ENCODE measurements around the gene ZER1. TPM values are rescaled to one million over a fixed set of nuclear protein-coding genes. Genes with fewer than 3 reads are reported as not detected.

Gene ZER1
- total RNA-seq, result 15.8 and 16.6 TPM in 2 replicates

DNA sequence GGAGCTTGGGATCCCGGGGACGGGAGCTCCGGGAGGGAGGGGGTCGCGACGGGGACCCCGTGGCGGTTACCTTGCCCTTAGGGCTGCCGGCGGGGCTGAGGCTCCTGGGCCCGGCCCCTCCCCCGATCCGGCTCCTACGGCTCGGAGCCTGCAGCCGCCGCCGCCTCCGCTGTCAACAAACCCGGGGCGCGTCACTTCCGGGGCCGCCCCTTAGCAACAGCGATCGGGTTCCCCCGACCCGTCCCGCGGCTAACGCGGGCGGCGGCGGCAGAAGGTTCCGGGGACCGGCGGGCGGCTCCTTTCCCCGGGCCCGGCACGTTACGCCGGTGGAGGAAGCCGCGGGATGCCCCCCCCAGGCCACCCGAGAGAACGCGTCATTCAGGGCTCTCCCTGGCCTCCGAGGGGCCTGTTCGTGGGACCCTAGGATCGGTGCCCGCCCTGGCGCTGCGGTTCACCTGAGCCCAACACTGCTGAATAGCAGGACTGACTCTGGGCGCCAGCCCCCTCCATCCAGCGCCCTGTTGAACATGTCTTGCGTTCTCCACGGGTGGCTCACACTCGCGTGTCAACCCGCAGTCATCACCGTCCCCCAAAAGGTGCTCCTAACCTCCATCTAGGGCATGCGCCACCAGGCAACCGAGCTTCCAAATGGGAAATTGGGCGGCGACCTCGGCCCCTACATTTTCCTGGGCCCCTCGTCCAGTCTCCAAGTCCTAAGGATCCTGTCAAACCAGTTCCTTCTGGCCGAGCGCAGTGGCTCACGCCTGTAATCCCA, at the start of gene ZER1:
Gene ZER1, minus strand, starts transcription at position 183 of the 775 bp plus-strand sequence. CDS start 16,362 bp downstream, outside the sequence.

GRCh38 chr9:128818099-128818838, 46.5 kb upstream of the ZER1 start, which contains the start of gene ENDOG:
TSS of gene ENDOG (plus strand) at chr9:128818500. CDS start at chr9:128818685, 185 bp downstream.

DNA sequence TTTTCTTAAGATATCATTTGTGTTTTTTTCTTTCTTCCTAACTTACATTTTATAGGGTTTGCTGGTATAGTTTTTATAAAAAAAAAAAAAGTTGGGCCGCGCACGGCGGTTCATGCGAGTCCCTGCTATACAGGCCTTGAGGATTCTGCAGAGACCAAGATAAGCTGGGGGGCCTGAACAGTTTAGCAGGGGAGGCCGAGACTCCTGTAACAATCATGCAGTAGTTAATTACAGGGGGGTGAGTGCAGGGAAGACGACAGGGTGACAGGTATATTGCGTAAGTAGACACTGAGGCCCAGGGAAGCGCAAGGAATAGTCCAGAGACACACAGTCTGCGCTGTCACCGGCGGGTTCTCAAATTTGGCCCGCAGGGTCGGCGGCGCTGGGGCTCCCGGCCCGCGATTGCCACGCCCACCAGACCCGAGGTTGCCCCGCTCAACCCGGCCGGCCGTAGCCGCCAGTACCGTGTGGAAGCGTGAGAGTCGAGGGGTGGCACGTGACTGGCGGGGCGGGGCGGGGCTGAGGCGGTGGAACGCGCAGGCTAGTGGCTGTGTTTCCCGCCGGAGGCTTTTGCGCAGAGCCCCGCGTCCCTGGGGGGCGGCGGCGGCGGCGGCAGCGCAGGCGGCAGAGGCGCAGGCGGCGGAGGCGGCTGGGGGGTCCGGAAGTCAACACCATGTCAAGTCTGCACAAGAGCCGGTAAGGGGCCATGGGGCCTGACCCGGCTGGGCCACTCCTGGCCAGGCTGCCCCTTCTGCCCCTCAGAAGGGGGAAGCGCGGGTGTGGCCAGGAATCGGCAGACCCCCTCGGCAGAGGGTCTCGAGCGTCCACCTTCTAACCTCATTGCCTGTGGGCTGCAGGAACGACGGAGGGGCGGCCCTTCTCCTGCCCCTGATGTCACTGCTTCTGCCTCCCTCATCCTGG, 15.2 kb upstream of the ZER1 start, which contains the start of gene TBC1D13:
Gene TBC1D13, plus strand, starts transcription at position 573 of the 921 bp plus-strand sequence. Its CDS starts 101 bp downstream, at position 674.

DNA sequence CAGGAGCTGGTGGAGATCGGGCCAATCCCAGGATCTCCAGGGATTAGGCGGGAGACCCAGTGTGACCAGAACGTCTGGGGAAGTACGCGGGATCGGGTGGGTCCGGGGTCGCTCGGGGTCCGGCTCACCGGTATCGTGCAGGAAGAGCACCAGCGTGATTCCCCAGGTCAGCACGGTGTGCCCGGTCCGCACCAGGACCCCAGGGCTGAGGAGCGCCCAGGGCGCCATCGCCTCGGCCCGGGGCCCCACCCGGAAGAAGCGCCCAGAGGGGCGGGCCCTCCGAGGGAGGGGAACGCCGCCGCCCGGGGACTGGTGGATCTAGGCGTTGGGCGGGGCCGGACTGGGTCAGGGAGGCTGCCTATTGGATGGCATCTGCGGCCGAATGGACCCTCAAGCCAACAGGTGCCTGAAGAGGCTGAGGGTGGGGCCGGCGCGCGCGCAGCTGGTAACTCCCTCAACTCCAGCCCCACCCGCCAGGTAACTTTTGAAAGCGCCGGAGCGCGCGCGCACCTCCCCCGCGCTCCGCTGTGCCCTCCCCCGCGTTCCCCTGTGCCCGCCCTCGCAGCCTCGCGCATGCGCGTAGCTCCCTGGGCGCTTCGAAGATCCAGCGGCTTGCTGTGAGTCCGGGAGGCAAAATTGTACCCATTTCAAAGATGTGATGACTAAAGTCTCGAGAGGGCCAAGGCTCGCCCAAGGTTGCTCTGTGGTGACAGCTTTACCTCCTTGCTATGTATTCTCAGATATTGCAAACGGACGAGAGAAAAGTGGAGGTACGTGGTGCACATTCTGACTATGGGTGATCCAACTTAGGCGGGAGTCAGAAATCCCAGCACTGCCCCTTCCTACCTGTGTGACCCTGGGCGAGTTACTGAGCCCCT, 47.6 kb downstream of the ZER1 start, which contains the start of gene ZDHHC12:
Gene ZDHHC12, minus strand, starts transcription at position 262 of the 878 bp plus-strand sequence. Its CDS starts 34 bp downstream, at position 228.

GRCh38 chr9:128702445-128702948, 69.2 kb downstream of the ZER1 start, which contains the start of gene PKN3:
TSS of gene PKN3 (plus strand) at chr9:128702503. CDS start at chr9:128702916, 413 bp downstream.

DNA sequence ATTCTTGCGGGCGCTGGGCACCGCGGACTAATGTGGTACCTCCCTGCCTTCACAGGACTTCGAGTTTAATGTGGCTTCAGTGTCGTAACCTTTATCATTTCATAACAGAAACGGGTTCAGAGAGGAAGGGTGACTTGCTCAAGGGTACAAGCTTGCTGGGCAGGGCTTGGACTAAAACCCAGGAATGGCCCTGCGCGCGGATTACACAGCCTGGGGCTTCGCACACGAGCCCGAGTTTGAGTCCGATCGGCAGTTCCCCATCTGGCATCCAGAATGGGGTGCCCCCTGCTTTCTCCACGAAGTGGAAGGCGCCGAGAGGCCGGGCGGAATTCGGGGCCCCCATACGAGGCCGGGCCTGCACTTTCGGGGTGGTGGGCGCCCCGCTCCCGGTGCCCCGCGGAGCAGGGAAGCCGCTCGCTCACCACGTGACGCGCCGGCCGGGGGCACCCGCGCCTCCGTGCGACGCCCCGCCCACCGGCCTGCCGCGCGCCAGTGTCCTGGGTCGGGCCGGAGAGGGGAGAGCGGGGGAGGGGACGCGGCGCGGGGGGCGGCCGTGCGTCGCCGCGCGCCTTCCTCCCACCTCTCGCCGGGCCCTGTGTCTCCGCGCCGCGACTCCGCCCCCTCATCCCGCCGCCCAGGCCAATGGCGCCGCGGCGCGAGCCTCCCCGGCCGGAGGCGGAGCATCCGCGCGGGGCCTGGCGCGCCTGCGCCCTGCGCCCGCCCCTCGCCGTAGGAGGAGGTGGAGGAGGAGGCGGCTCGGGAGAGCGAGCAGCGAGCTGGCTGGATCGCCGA, 83.0 kb downstream of the ZER1 start, which contains the start of gene SET:
Gene SET, plus strand, starts transcription at position 722 of the 792 bp plus-strand sequence. CDS start 361 bp downstream, outside the sequence.

Other genes starting within 250 kb of the ZER1 start
- gene SPTAN1, start 219.3 kb downstream of the ZER1 start, total RNA-seq, result 508 and 734 TPM in 2 replicates
- gene DYNC2I2, start 115.1 kb downstream of the ZER1 start, total RNA-seq, result 30.9 and 32.1 TPM in 2 replicates
- 292 and 558 TPM in 2 replicates for gene SET, start 82.7 kb downstream of the ZER1 start, total RNA-seq
- 5.8 and 8.5 TPM in 2 replicates for gene PKN3, start 69.4 kb downstream of the ZER1 start, total RNA-seq
- gene ZDHHC12, start 47.8 kb downstream of the ZER1 start, total RNA-seq, result 31.3 and 44.9 TPM in 2 replicates
- 11.3 and 12.5 TPM in 2 replicates for gene TBC1D13, start 15.3 kb upstream of the ZER1 start, total RNA-seq
- 18.0 and 18.6 TPM in 2 replicates for gene ENDOG, start 46.6 kb upstream of the ZER1 start, total RNA-seq
- gene SPOUT1, start 57.9 kb upstream of the ZER1 start, total RNA-seq, result 14.0 and 15.2 TPM in 2 replicates
- gene KYAT1, start 110.0 kb upstream of the ZER1 start, total RNA-seq, result 4.3 and 4.4 TPM in 2 replicates
- gene LRRC8A, start 110.2 kb upstream of the ZER1 start, total RNA-seq, result 52.6 and 91.1 TPM in 2 replicates
- gene PHYHD1, start 149.1 kb upstream of the ZER1 start, total RNA-seq, result 0.34 TPM in 1 of 2 replicates, not detected in the other
- gene DOLK, start 175.7 kb upstream of the ZER1 start, total RNA-seq, result 25.5 and 27.3 TPM in 2 replicates
- gene NUP188, start 175.8 kb upstream of the ZER1 start, total RNA-seq, result 36.3 and 43.2 TPM in 2 replicates